MM.1S (cell line): Measurements from ENCODE around the gene BMERB1.

Experiments
- EZH2 ChIP-seq: fragments of 300-600 bp; sonication (generic); optimal IDR thresholded peaks from 2 replicates; pipeline ENCODE3; 2017; ENCODE audit warnings: low read depth, mild to moderate bottlenecking, antibody characterized with exemption, low read length, mixed read lengths
- TF ChIP-seq, protein P1 (sequence below): fragments of 300-600 bp; sonication (generic); IDR thresholded peaks from 2 replicates; pipeline ENCODE4 v1.5.1; 2016; ENCODE audit warnings: antibody characterized with exemption, low read length, mixed read lengths

DNA sequence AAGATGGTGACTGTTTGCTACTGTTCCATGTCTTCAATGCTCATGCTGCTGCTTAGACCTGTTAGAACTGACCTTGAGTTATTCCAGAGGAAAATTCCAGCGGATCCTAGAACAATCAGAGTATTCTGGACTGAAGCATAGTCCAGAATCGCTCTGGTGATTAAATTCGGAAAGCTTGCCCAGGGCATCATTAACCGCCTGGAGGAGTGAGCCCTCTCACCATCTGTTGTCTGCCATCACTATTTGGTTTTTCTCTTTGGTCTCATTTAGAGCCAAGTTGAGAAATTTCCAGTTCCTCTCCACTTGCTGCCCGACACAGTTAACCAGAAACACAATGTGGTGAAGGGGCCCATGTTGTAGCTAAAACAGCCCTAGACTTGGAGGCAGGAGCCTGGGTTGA is 104.1 kb downstream of the BMERB1 start:
- TF ChIP-seq, protein P1, sequence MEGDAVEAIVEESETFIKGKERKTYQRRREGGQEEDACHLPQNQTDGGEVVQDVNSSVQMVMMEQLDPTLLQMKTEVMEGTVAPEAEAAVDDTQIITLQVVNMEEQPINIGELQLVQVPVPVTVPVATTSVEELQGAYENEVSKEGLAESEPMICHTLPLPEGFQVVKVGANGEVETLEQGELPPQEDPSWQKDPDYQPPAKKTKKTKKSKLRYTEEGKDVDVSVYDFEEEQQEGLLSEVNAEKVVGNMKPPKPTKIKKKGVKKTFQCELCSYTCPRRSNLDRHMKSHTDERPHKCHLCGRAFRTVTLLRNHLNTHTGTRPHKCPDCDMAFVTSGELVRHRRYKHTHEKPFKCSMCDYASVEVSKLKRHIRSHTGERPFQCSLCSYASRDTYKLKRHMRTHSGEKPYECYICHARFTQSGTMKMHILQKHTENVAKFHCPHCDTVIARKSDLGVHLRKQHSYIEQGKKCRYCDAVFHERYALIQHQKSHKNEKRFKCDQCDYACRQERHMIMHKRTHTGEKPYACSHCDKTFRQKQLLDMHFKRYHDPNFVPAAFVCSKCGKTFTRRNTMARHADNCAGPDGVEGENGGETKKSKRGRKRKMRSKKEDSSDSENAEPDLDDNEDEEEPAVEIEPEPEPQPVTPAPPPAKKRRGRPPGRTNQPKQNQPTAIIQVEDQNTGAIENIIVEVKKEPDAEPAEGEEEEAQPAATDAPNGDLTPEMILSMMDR: no peak
- TF ChIP-seq EZH2: no peak
